ENCODE measurements around the gene ABTB1.

ABTB1 gene

DNA sequence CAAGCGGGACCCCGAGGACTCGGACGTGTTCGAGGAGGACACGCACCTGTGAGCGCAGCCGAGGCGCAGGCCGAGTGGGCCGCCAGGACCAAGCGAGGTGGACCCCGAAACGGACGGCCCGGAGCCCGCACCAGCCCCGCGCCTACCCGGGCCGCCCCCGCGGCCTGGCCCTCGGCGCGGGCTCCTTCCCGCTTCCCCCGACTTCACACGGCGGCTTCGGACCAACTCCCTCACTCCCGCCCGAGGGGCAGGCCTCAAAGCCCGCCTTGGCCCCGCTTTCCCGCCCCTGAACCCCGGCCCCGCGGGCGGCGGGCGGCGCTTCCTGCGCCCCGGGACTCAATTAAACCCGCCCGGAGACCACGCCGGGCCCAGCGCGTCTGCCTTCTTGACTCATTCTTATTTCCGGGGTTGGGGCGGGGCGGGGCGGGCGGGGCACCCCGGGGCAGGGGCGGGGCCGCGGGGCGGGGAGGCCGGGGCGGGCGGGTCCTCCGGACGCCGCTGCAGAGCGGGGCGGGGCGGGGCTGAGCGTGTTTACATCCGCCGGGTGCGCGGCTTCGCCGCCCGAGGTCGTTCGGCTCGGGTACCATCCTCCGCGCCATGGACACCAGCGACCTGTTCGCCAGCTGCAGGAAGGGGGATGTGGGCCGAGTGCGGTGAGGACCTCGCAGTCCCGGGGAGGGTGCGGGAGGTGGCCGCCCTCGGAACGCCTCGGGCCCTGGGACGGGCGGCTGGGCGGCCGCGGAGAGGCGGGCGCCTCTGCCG, at the start of gene ABTB1:
Gene ABTB1, plus strand, starts transcription at position 524 of the 762 bp plus-strand sequence. Its CDS starts 74 bp downstream, at position 598.
- no peaks in the 10 kb centered on the region for H3K9me3 Mint-ChIP-seq
- H3K4me1 Mint-ChIP-seq, result peaks cover 47% of the 10 kb centered on the region
- H3K27ac Mint-ChIP-seq, result peak within 1 kb of the TSS; percentile 97
- peak within 1 kb of the TSS; percentile 85 for H3K4me3 Mint-ChIP-seq
- peak; percentile 88 for ATAC-seq
- peak; percentile 68 to 90 for DNase-seq (ENCODE audit: low spot score in 2 of 2)
- peaks cover 21% of the 10 kb centered on the region for H3K36me3 Mint-ChIP-seq

- DNase-seq (ENCODE audit: low spot score in 2 of 2), result no peak
- no peak overlapping the region for H3K4me3 Mint-ChIP-seq
- H3K27ac Mint-ChIP-seq, result no peak overlapping the region
- no peaks in the 10 kb centered on the region for H3K9me3 Mint-ChIP-seq
- no peak for ATAC-seq
- peaks cover 44% of the 10 kb centered on the region for H3K36me3 Mint-ChIP-seq
- H3K4me1 Mint-ChIP-seq, result peaks cover 31% of the 10 kb centered on the region
Measured at GRCh38 chr3:127624063-127624462, 48.7 kb upstream of the ABTB1 start.

- Mint-ChIP-seq H3K27ac (no peak overlapping the region), H3K4me1 (peaks cover 46% of the 10 kb centered on the region), H3K4me3 (no peak overlapping the region), H3K36me3 (peaks cover 34% of the 10 kb centered on the region), H3K9me3 (no peaks in the 10 kb centered on the region)
- no peak for DNase-seq (ENCODE audit: low spot score in 2 of 2)
- no peak for ATAC-seq
Measured at GRCh38 chr3:127625821-127626220, 46.9 kb upstream of the ABTB1 start.

- DNase-seq (ENCODE audit: low spot score in 2 of 2) (no peak), ATAC-seq (no peak)
- Mint-ChIP-seq H3K27ac (no peak overlapping the region), H3K4me3 (peak overlapping the region; percentile 84), H3K36me3 (peaks cover 9% of the 10 kb centered on the region), H3K9me3 (no peaks in the 10 kb centered on the region), H3K4me1 (peaks cover 49% of the 10 kb centered on the region)
Measured at GRCh38 chr3:127628426-127628787, 44.3 kb upstream of the ABTB1 start.

DNA sequence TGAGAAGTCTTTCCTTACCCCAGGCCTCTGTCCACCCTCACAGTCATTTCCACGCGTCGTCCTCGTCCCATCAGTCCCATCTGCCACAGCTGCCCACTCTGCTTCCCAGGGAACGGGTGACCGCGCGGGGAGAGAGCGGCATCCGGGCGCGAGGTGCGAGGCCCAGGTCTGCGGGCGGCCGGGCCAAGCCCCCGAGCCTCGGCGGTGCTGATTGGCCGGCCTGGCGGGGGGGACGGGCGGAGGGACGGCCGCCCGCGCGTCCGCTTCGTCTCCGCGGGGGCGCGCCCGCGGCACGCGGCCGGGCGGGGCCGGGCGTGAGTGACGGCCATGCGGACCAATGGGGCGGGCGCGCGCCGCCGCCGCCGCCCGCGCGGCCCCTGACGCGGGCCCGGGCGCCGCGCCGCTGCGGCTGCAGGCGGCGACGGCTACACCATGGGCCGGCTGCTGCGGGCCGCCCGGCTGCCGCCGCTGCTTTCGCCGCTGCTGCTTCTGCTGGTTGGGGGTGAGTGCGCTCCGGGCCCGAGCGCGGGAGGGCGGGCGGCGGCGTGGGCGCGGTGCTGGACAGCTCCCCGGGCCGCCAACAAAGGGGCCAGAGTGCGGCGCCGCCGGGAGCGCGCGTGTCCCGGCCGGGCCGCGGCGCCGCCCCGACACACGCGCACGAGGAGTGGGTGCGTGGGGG, 43.8 kb upstream of the ABTB1 start, which contains the start of gene PODXL2:
Gene PODXL2, plus strand, starts transcription at position 398 of the 679 bp plus-strand sequence. Its CDS starts 35 bp downstream, at position 433.
- H3K27ac Mint-ChIP-seq, result peak within 1 kb of the TSS; percentile 75
- peak within 1 kb of the TSS; percentile 84 for H3K4me3 Mint-ChIP-seq
- DNase-seq (ENCODE audit: low spot score in 2 of 2), result no peak
- no peaks in the 10 kb centered on the region for H3K9me3 Mint-ChIP-seq
- H3K4me1 Mint-ChIP-seq, result peaks cover 49% of the 10 kb centered on the region
- ATAC-seq, result peak; percentile 60
- H3K36me3 Mint-ChIP-seq, result peaks cover 8% of the 10 kb centered on the region

- ATAC-seq, result peak; percentile 64
- Mint-ChIP-seq H3K4me1 (peaks cover 49% of the 10 kb centered on the region), H3K4me3 (peak overlapping the region; percentile 84), H3K36me3 (peaks cover 8% of the 10 kb centered on the region), H3K9me3 (no peaks in the 10 kb centered on the region), H3K27ac (peak overlapping the region; percentile 75)
- DNase-seq (ENCODE audit: low spot score in 2 of 2), result peak; percentile 8 to 56
Measured at GRCh38 chr3:127629467-127630403, 43.0 kb upstream of the ABTB1 start.

DNA sequence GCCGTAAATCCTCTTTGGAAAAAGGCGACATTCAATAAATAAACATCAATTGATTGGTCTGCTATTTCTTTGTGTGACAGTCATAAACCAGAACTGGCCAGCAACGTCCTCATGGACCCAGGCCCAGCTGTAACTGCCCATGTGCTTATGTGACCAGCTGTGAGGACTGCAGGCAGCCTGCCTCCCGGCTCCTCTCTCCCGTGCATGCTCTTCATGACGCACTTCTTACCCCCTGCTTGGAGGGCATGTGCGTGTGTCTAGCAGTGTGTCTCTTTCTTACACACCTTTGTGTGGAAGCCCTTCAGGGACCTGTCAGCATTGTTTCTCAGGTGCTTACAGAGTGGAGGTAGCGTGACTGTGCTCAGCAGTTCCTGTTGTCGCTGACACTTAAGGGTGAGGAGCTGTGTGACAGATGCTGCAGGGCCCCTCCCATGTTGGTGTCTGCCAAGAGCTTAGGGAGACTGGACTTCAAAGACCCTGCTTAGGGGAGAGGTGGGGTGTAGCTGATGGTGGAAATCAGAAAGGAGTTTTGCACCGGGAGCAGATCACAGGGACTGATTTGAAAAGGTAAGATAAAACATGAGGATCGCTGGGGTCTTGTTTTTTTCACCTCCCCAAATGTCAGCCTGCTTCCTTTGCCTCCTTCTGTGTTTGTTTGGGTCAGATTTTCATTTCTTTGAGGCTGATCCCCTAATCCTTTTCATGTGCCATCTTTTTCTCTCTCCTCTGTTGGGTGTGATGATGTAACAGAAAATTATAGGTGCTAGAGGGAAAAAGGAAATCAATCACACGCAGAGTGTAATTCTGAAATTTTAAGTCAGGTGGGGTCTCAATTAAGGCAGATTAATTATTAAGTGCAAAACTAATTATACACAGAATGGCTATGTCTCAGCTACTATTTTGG, 41.7 kb upstream of the ABTB1 start:
- peak overlapping the region; percentile 84 for H3K4me3 Mint-ChIP-seq
- H3K36me3 Mint-ChIP-seq, result peaks cover 8% of the 10 kb centered on the region
- peaks cover 44% of the 10 kb centered on the region for H3K4me1 Mint-ChIP-seq
- no peak overlapping the region for H3K27ac Mint-ChIP-seq
- DNase-seq (ENCODE audit: low spot score in 2 of 2) (no peak), ATAC-seq (no peak)
- H3K9me3 Mint-ChIP-seq, result no peaks in the 10 kb centered on the region

GRCh38 chr3:127632035-127632820, 40.5 kb upstream of the ABTB1 start:
- no peak overlapping the region for H3K4me3 Mint-ChIP-seq
- H3K9me3 Mint-ChIP-seq, result no peaks in the 10 kb centered on the region
- no peak overlapping the region for H3K27ac Mint-ChIP-seq
- DNase-seq (ENCODE audit: low spot score in 2 of 2) (no peak), ATAC-seq (no peak)
- peaks cover 36% of the 10 kb centered on the region for H3K4me1 Mint-ChIP-seq
- peaks cover 8% of the 10 kb centered on the region for H3K36me3 Mint-ChIP-seq

DNA sequence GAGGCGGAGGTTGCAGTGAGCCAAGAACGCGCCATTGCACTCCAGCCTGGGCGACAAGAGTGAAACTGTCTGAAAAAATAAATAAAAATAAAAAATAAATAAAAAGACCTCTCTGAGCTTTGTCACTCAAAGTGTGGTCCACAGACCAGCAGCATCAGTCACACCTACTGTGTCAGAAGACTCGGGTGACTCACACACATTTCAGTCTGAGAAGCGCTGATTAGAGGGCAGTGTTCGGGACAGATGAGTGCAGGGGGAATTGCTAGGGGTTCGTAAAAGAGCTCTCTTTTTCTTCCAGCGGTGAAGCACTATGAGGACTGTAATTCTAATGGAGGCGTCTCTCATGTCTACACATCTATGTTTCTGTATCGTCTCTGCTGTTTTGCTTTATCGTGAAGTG, 38.1 kb upstream of the ABTB1 start:
- Mint-ChIP-seq H3K4me1 (peaks cover 28% of the 10 kb centered on the region), H3K4me3 (no peak overlapping the region), H3K9me3 (no peaks in the 10 kb centered on the region), H3K36me3 (peaks cover 6% of the 10 kb centered on the region), H3K27ac (no peak overlapping the region)
- ATAC-seq (no peak), DNase-seq (ENCODE audit: low spot score in 2 of 2) (no peak)

DNA sequence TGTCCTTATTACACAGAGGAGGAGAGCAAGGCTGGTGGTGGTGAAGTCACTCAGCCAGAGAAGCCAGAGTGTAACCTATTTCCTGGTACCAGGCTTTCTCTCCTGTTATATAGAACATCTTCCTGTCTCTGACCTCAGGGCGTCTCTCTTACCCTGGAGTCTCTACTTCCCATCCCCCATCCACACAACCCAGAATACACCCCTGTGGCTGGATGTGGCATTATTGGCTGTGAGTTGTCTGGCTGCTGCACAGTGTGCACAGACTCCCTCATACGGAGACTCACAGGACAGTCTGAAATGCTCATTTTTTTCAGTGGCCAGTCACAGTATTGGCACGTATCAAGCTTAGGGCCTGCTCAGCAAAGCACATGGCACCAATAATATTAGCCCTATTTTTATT, 35.2 kb upstream of the ABTB1 start:
- H3K4me1 Mint-ChIP-seq, result peaks cover 13% of the 10 kb centered on the region
- H3K4me3 Mint-ChIP-seq, result no peak overlapping the region
- ATAC-seq (peak; percentile 95), DNase-seq (ENCODE audit: low spot score in 2 of 2) (peak in 1 of 2 donors; percentile 62)
- peak overlapping the region; percentile 50 for H3K27ac Mint-ChIP-seq
- no peaks in the 10 kb centered on the region for H3K9me3 Mint-ChIP-seq
- no peaks in the 10 kb centered on the region for H3K36me3 Mint-ChIP-seq

DNA sequence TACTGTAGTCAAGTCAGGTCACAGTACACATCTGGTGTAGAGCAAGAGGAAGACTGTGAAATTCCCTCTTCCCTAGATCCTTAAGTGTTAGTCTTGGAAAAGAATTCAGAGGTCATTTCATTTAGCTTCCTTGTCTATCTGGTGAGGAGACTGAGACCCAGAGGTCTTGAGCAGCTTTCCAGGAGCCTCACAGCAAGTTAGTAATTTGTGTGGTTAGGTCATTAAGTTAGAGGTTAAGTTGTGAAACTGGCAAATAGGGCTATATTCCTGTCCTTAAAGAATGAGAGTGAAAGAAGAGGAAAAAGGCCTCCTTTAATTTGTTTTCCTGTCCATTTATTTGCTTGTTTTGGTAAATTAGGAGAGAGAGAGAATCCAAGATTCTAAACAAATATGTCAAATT, 34.8 kb upstream of the ABTB1 start:
- peaks cover 13% of the 10 kb centered on the region for H3K4me1 Mint-ChIP-seq
- ATAC-seq (no peak), DNase-seq (ENCODE audit: low spot score in 2 of 2) (no peak)
- H3K9me3 Mint-ChIP-seq, result no peaks in the 10 kb centered on the region
- no peak overlapping the region for H3K4me3 Mint-ChIP-seq
- H3K36me3 Mint-ChIP-seq, result no peaks in the 10 kb centered on the region
- peak overlapping the region; percentile 50 for H3K27ac Mint-ChIP-seq

DNA sequence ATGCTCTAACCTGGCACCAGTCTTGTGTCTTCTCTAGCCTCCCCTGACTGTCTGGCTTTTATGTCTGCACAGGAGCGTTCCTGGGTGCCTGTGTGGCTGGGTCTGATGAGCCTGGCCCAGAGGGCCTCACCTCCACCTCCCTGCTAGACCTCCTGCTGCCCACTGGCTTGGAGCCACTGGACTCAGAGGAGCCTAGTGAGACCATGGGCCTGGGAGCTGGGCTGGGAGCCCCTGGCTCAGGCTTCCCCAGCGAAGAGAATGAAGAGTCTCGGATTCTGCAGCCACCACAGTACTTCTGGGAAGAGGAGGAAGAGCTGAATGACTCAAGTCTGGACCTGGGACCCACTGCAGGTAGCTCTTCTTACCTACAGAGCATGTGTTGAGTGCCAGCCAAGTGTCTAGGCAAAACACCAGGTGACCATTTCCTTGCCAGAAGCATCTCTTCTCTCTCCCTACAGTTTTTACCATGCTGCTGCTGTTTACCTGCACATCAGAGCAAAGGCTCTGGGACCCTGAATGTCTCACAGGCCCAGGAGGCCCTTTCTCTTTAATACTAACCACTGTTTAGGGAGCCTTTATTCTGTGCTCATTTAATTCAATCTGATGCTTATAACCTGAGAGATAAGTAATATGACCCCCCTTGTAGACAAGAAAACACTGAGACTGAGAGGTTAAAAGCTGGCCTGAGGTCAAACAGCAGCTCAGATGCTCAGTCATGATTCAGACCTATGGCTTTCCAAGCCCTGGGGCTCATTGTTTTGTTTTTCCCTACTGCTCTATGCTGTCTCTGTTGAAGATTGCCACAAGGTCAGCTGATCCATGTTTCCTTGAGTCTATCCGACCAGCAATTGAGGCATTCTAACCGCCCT, 33.3 kb upstream of the ABTB1 start:
- no peaks in the 10 kb centered on the region for H3K9me3 Mint-ChIP-seq
- no peak overlapping the region for H3K4me3 Mint-ChIP-seq
- DNase-seq (ENCODE audit: low spot score in 2 of 2) (no peak), ATAC-seq (no peak)
- H3K4me1 Mint-ChIP-seq, result peaks cover 13% of the 10 kb centered on the region
- H3K36me3 Mint-ChIP-seq, result no peaks in the 10 kb centered on the region
- peak overlapping the region; percentile 29 for H3K27ac Mint-ChIP-seq

DNA sequence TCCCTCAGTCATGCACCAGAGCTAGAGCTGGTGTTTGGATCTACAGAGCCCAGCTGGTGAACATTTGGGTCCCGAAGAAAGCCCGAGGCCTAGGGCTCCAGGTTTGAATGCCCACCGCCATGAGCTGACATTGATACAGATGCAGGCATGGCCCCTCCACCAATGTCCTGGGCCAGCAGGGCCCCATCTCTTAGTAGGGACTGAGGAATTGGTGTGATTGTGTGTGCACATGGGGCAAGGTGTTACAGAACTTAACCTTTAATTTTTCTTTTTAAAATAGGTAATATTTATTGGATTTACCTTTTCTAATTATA, 32.8 kb upstream of the ABTB1 start:
- Mint-ChIP-seq H3K4me3 (no peak overlapping the region), H3K27ac (no peak overlapping the region), H3K4me1 (peaks cover 13% of the 10 kb centered on the region), H3K36me3 (no peaks in the 10 kb centered on the region), H3K9me3 (no peaks in the 10 kb centered on the region)
- no peak for DNase-seq (ENCODE audit: low spot score in 2 of 2)
- ATAC-seq, result no peak

Data from stimulated activated effector memory CD8-positive, alpha-beta T cell treated with anti-CD3 and anti-CD28 coated beads, Interleukin-12 subunit alpha, Interleukin-12 subunit beta, amount 100 ng/mL, for 72 hours (primary cell).